ENCODE results near the gene ST6GALNAC3.

DNA sequence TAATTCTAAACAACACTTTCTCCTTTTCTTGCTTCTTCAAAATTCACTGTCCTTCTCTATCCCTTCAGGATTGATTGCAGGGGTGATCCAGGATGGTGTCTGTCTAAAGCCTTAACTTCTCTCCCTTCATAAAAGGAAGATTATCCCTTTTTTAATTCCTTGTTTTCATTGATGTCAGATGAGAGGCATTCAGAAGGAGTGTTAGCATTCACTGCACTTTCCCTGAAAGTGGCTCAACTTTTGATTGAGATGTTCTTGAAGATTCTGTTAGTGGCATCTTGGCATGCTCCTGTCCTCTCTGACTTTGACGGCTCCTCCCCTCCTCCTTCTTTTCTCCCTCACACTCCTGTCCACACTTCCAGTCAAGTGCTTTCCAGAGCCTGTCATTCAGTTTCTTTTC, 71.6 kb downstream of the ST6GALNAC3 start:
- TF ChIP-seq, protein P1, sequence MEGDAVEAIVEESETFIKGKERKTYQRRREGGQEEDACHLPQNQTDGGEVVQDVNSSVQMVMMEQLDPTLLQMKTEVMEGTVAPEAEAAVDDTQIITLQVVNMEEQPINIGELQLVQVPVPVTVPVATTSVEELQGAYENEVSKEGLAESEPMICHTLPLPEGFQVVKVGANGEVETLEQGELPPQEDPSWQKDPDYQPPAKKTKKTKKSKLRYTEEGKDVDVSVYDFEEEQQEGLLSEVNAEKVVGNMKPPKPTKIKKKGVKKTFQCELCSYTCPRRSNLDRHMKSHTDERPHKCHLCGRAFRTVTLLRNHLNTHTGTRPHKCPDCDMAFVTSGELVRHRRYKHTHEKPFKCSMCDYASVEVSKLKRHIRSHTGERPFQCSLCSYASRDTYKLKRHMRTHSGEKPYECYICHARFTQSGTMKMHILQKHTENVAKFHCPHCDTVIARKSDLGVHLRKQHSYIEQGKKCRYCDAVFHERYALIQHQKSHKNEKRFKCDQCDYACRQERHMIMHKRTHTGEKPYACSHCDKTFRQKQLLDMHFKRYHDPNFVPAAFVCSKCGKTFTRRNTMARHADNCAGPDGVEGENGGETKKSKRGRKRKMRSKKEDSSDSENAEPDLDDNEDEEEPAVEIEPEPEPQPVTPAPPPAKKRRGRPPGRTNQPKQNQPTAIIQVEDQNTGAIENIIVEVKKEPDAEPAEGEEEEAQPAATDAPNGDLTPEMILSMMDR (IDR thresholded peaks at IDR 0.05): no peak
- TF ChIP-seq POLR2A (IDR thresholded peaks at IDR 0.05): no peak
